ENCODE results near the gene LRRC49. TPM values are rescaled to one million over a fixed set of nuclear protein-coding genes. Genes with fewer than 3 reads are reported as not detected.

LRRC49 gene
- total RNA-seq, 1 experiment from 2014 or later, result 8.3 TPM

- H3K36me3 Mint-ChIP-seq (ENCODE audit: insufficient read depth in 1 of 3, low read depth in 3 of 3), result peaks cover 5% of the 10 kb centered on the region in 3 experiments
- H2BK120ac ChIP-seq (ENCODE audit: low read depth, low read length, poor library complexity, severe bottlenecking), result no peak overlapping the region
- no peak overlapping the region for H2BK15ac ChIP-seq (ENCODE audit: low read depth, low read length)
- H3K79me1 ChIP-seq (ENCODE audit: insufficient read depth, low read depth, low read length, poor library complexity, severe bottlenecking), result no peaks in the 10 kb centered on the region
- H3K56ac ChIP-seq (ENCODE audit: insufficient read length, low read depth, low read length), result no peak overlapping the region
- no peak overlapping the region for H3K14ac ChIP-seq (ENCODE audit: insufficient read depth, low read length)
- no peak overlapping the region for H2BK12ac ChIP-seq (ENCODE audit: insufficient read length, low read depth, low read length)
- H3K27ac ChIP-seq (ENCODE audit: insufficient read length, low read depth, low read length), result no peak overlapping the region
- no peak overlapping the region for H3K9ac ChIP-seq (ENCODE audit: extremely low read depth, insufficient read length, low read length)
- H2AK5ac ChIP-seq (ENCODE audit: insufficient read length, low read length), result no peak overlapping the region
- WGBS (ENCODE audit: extremely low coverage, insufficient read length, low lambda C conversion rate), result no CpG with 5 or more reads among the region's 7 CpGs
- H4K8ac ChIP-seq (replicated peaks; ENCODE audit: insufficient read length, low read depth, low read length), result no peak overlapping the region
- no peaks in the 10 kb centered on the region for H3K27me3 ChIP-seq (ENCODE audit: insufficient read depth, low read length)
- peaks cover 13 to 16% of the 10 kb centered on the region in 2 experiments for H3K4me1 Mint-ChIP-seq
- H3K27ac Mint-ChIP-seq, result no peak overlapping the region; a peak in 1 of 7 replicates
- TF ChIP-seq CTCF (conservative IDR thresholded peaks at IDR 0.05), result no peak
- H3K23ac ChIP-seq (ENCODE audit: insufficient read length, low read depth, low read length), result no peak overlapping the region
- H2BK5ac ChIP-seq (ENCODE audit: insufficient read length, low read length), result no peak overlapping the region
- H3K9me3 ChIP-seq (ENCODE audit: control insufficient read depth, low read depth, low read length), result no peaks in the 10 kb centered on the region
- H2AFZ ChIP-seq (ENCODE audit: low read length), result no peak overlapping the region
- H3K9me3 Mint-ChIP-seq, result peaks cover 0 to 2% of the 10 kb centered on the region in 2 experiments; a peak in 1 of 5 replicates
- H2BK20ac ChIP-seq (ENCODE audit: low read depth, low read length, poor library complexity, severe bottlenecking), result no peak overlapping the region
- H4K5ac ChIP-seq (ENCODE audit: insufficient read length, low read depth, low read length), result no peak overlapping the region
- H3K27me3 Mint-ChIP-seq (ENCODE audit: low read depth), result peaks cover 30% of the 10 kb centered on the region
- peaks cover 12% of the 10 kb centered on the region for H3K23me2 ChIP-seq (ENCODE audit: insufficient read length, low read depth, low read length, poor library complexity, severe bottlenecking)
- H3K4me3 Mint-ChIP-seq, result no peak overlapping the region
- no peaks in the 10 kb centered on the region for H3K4me1 ChIP-seq (ENCODE audit: insufficient read depth, low read length)
- no peak overlapping the region for H4K91ac ChIP-seq (ENCODE audit: insufficient read length, low read depth, low read length)
- no peak overlapping the region for H3K4ac ChIP-seq (ENCODE audit: low read depth, low read length)
- no peaks in the 10 kb centered on the region for H3K79me2 ChIP-seq (ENCODE audit: insufficient read depth, low read length)
- H3K18ac ChIP-seq (ENCODE audit: insufficient read length, low read depth, low read length), result no peak overlapping the region
- H3T11ph ChIP-seq (ENCODE audit: low read length), result no peak overlapping the region
- H4K20me1 ChIP-seq (ENCODE audit: control insufficient read depth, insufficient read depth, insufficient read length), result no peaks in the 10 kb centered on the region
- no peak overlapping the region for H3K4me2 ChIP-seq (ENCODE audit: insufficient read depth, insufficient read length, low read length)
- no peak for DNase-seq
These were observed 36.3 kb upstream of the LRRC49 start for GRCh38 chr15:70856177-70856883.
